Measurements from ENCODE around the gene MRPL58.
A peak's percentile ranks its signal among the peaks of the same experiment; 100 is the strongest.

Gene MRPL58

GRCh38 chr17:75031972-75032719 is 19.7 kb downstream of the MRPL58 start:
- no peak for TF ChIP-seq EZH2phosphoT487 (conservative IDR thresholded peaks at IDR 0.05; ENCODE audit: low read length)
- TF ChIP-seq CTCF (IDR thresholded peaks at IDR 0.05; ENCODE audit: insufficient read depth, low read length, poor library complexity, severe bottlenecking): no peak
- H2AFZ ChIP-seq (ENCODE audit: low read depth, low read length, severe bottlenecking): no peak overlapping the region
- H3K4me3 ChIP-seq (ENCODE audit: insufficient read depth, low read length, poor library complexity, severe bottlenecking): no peak overlapping the region

GRCh38 chr17:75032720-75033280 is 20.3 kb downstream of the MRPL58 start:
- H3K9ac ChIP-seq (ENCODE audit: low read length): no peak overlapping the region
- H3K27me3 ChIP-seq (ENCODE audit: low read length): no peaks in the 10 kb centered on the region
- no peak overlapping the region for H3K27ac ChIP-seq (ENCODE audit: low read depth, low read length)
- no peak for TF ChIP-seq CTCF (IDR thresholded peaks at IDR 0.05; ENCODE audit: insufficient read depth, low read length, poor library complexity, severe bottlenecking)
- no peak for TF ChIP-seq EZH2phosphoT487 (conservative IDR thresholded peaks at IDR 0.05; ENCODE audit: low read length)
- no peak overlapping the region for H2AFZ ChIP-seq (ENCODE audit: low read depth, low read length, severe bottlenecking)
- no peaks in the 10 kb centered on the region for H3K9me2 ChIP-seq (replicated peaks; ENCODE audit: insufficient read depth, low read length)
- H3F3A ChIP-seq (ENCODE audit: insufficient read depth): no peaks in the 10 kb centered on the region; the same call in 1 of the 2 replicates
- H3K4me3 ChIP-seq (ENCODE audit: insufficient read depth, low read length, poor library complexity, severe bottlenecking): no peak overlapping the region
- H3K4me2 ChIP-seq (ENCODE audit: low read depth, low read length, poor library complexity, severe bottlenecking): no peak overlapping the region
- no peaks in the 10 kb centered on the region for H4K20me1 ChIP-seq (ENCODE audit: low read depth, low read length)
- no peaks in the 10 kb centered on the region for H3K79me2 ChIP-seq (ENCODE audit: insufficient read depth, low read length)
- H3K9me3 ChIP-seq (ENCODE audit: insufficient read depth, low read length): no peaks in the 10 kb centered on the region
- H3K36me3 ChIP-seq (ENCODE audit: low read length): no peaks in the 10 kb centered on the region

More at GRCh38 chr17:75031972-75032719, 19.7 kb downstream of the MRPL58 start:
- Histone ChIP-seq H3K9me3 (ENCODE audit: insufficient read depth, low read length) (no peaks in the 10 kb centered on the region), H3K27ac (ENCODE audit: low read depth, low read length) (no peak overlapping the region), H3F3A (ENCODE audit: insufficient read depth) (no peaks in the 10 kb centered on the region), H3K27me3 (ENCODE audit: low read length) (no peaks in the 10 kb centered on the region), H3K79me2 (ENCODE audit: insufficient read depth, low read length) (no peaks in the 10 kb centered on the region), H3K9me2 (replicated peaks; ENCODE audit: insufficient read depth, low read length) (no peaks in the 10 kb centered on the region), H4K20me1 (ENCODE audit: low read depth, low read length) (no peaks in the 10 kb centered on the region), H3K36me3 (ENCODE audit: low read length) (no peaks in the 10 kb centered on the region), H3K4me2 (ENCODE audit: low read depth, low read length, poor library complexity, severe bottlenecking) (no peak overlapping the region), H3K9ac (ENCODE audit: low read length) (no peak overlapping the region)

- no peak overlapping the region for H3K9ac ChIP-seq (ENCODE audit: low read length)
- H4K20me1 ChIP-seq (ENCODE audit: low read depth, low read length): no peaks in the 10 kb centered on the region
- H2AFZ ChIP-seq (ENCODE audit: low read depth, low read length, severe bottlenecking): no peak overlapping the region
- peak overlapping the region; percentile 44 for H3K4me2 ChIP-seq (ENCODE audit: low read depth, low read length, poor library complexity, severe bottlenecking)
- no peaks in the 10 kb centered on the region for H3K36me3 ChIP-seq (ENCODE audit: low read length)
- H3K79me2 ChIP-seq (ENCODE audit: insufficient read depth, low read length): no peaks in the 10 kb centered on the region
- no peaks in the 10 kb centered on the region for H3K9me3 ChIP-seq (ENCODE audit: insufficient read depth, low read length)
- H3K9me2 ChIP-seq (replicated peaks; ENCODE audit: insufficient read depth, low read length): no peaks in the 10 kb centered on the region
- no peak overlapping the region for H3K4me3 ChIP-seq (ENCODE audit: insufficient read depth, low read length, poor library complexity, severe bottlenecking)
- TF ChIP-seq EZH2phosphoT487 (conservative IDR thresholded peaks at IDR 0.05; ENCODE audit: low read length): no peak
- TF ChIP-seq CTCF (IDR thresholded peaks at IDR 0.05; ENCODE audit: insufficient read depth, low read length, poor library complexity, severe bottlenecking): no peak
- H3K27ac ChIP-seq (ENCODE audit: low read depth, low read length): no peak overlapping the region
- no peaks in the 10 kb centered on the region; the same call in 1 of the 2 replicates for H3F3A ChIP-seq (ENCODE audit: insufficient read depth)
- H3K27me3 ChIP-seq (ENCODE audit: low read length): no peaks in the 10 kb centered on the region
These were observed 21.1 kb downstream of the MRPL58 start for GRCh38 chr17:75033346-75034235.

Data from SU-DHL-6 (cell line).